ENCODE measurements around the gene SNX25. TPM values are rescaled to one million over a fixed set of nuclear protein-coding genes. Genes with fewer than 3 reads are reported as not detected.

Gene SNX25
- total RNA-seq, 1 experiment from 2014 or later = 8.4 TPM

- Histone ChIP-seq H3K4me1 (ENCODE audit: insufficient read depth, low read length) (no peaks in the 10 kb centered on the region), H3K9me3 (ENCODE audit: low read length) (no peaks in the 10 kb centered on the region), H3K79me2 (ENCODE audit: low read length) (0 out of 2 replicates have a peak, but pooled peaks cover 1% of the 10 kb centered on the region), H4K20me1 (ENCODE audit: low read length) (no peaks in the 10 kb centered on the region), H2AFZ (ENCODE audit: low read length) (no peak overlapping the region), H3F3A (ENCODE audit: low read length, unreplicated experiment) (no peaks in the 10 kb centered on the region), H3K9me2 (replicated peaks; ENCODE audit: low read length) (no peaks in the 10 kb centered on the region), H3K27ac (ENCODE audit: low read length) (no peak overlapping the region), H3K36me3 (ENCODE audit: low read depth, low read length) (no peaks in the 10 kb centered on the region), H3K9ac (ENCODE audit: low read length) (no peak overlapping the region), H3K4me2 (ENCODE audit: low read length) (no peak overlapping the region), H3K27me3 (ENCODE audit: low read length) (no peaks in the 10 kb centered on the region), H3K4me3 (ENCODE audit: low read length) (no peak overlapping the region)
- ATAC-seq (no peak), DNase-seq (no peak)
- TF ChIP-seq CTCF (conservative IDR thresholded peaks at IDR 0.05; ENCODE audit: low read depth, low read length) (no peak), EZH2 (IDR thresholded peaks at IDR 0.05; ENCODE audit: low read length, unreplicated experiment) (no peak), EZH2phosphoT487 (IDR thresholded peaks at IDR 0.05; ENCODE audit: borderline replicate concordance, low read length) (no peak)
- no TSS peak for BruUV-seq (replicated peaks)
- ChIA-PET POLR2A (ENCODE audit: unreplicated experiment) (no interaction called here), CTCF (no interaction called here)
- intact Hi-C loops (cut with micrococcal nuclease) = no loop called here
Measured at GRCh38 chr4:185222598-185222997, 13.2 kb downstream of the SNX25 start.

GRCh38 chr4:185224597-185224996 is 15.2 kb downstream of the SNX25 start:
- intact Hi-C loops (cut with micrococcal nuclease) = no loop called here
- ChIA-PET CTCF (no interaction called here), POLR2A (ENCODE audit: unreplicated experiment) (no interaction called here)
- H3K27me3 ChIP-seq (ENCODE audit: low read length) = no peaks in the 10 kb centered on the region
- DNase-seq = no peak
- no TSS peak for BruUV-seq (replicated peaks)
- TF ChIP-seq CTCF (conservative IDR thresholded peaks at IDR 0.05; ENCODE audit: low read depth, low read length) (no peak), EZH2phosphoT487 (IDR thresholded peaks at IDR 0.05; ENCODE audit: borderline replicate concordance, low read length) (no peak), EZH2 (IDR thresholded peaks at IDR 0.05; ENCODE audit: low read length, unreplicated experiment) (no peak)
- no peaks in the 10 kb centered on the region for H3K4me1 ChIP-seq (ENCODE audit: insufficient read depth, low read length)
- H3K9me3 ChIP-seq (ENCODE audit: low read length) = no peaks in the 10 kb centered on the region
- no peak overlapping the region for H3K27ac ChIP-seq (ENCODE audit: low read length)
- no peak overlapping the region for H3K9ac ChIP-seq (ENCODE audit: low read length)
- no peak overlapping the region for H3K4me3 ChIP-seq (ENCODE audit: low read length)
- H3K79me2 ChIP-seq (ENCODE audit: low read length) = no peaks in the 10 kb centered on the region
- no peaks in the 10 kb centered on the region for H3K9me2 ChIP-seq (replicated peaks; ENCODE audit: low read length)
- no peak for ATAC-seq
- no peaks in the 10 kb centered on the region for H3K36me3 ChIP-seq (ENCODE audit: low read depth, low read length)
- no peaks in the 10 kb centered on the region for H4K20me1 ChIP-seq (ENCODE audit: low read length)
- no peaks in the 10 kb centered on the region for H3F3A ChIP-seq (ENCODE audit: low read length, unreplicated experiment)
- H2AFZ ChIP-seq (ENCODE audit: low read length) = no peak overlapping the region
- H3K4me2 ChIP-seq (ENCODE audit: low read length) = no peak overlapping the region

- H3K79me2 ChIP-seq (ENCODE audit: low read length) = no peaks in the 10 kb centered on the region
Measured at GRCh38 chr4:185225940-185226339, 16.5 kb downstream of the SNX25 start.

More at GRCh38 chr4:185225940-185226339, 16.5 kb downstream of the SNX25 start:
- no peak for DNase-seq
- no peak overlapping the region for H3K9ac ChIP-seq (ENCODE audit: low read length)
- TF ChIP-seq EZH2 (IDR thresholded peaks at IDR 0.05; ENCODE audit: low read length, unreplicated experiment) = no peak
- no peak for TF ChIP-seq CTCF (conservative IDR thresholded peaks at IDR 0.05; ENCODE audit: low read depth, low read length)
- TF ChIP-seq EZH2phosphoT487 (IDR thresholded peaks at IDR 0.05; ENCODE audit: borderline replicate concordance, low read length) = no peak
- no peak overlapping the region for H3K4me3 ChIP-seq (ENCODE audit: low read length)
- no peaks in the 10 kb centered on the region for H3K9me2 ChIP-seq (replicated peaks; ENCODE audit: low read length)
- no peaks in the 10 kb centered on the region for H3K4me1 ChIP-seq (ENCODE audit: insufficient read depth, low read length)
- no peak overlapping the region for H2AFZ ChIP-seq (ENCODE audit: low read length)
- intact Hi-C loops (cut with micrococcal nuclease) = no loop called here
- CTCF ChIA-PET = no interaction called here
- no peak for ATAC-seq
- H3K36me3 ChIP-seq (ENCODE audit: low read depth, low read length) = no peaks in the 10 kb centered on the region
- no peaks in the 10 kb centered on the region for H4K20me1 ChIP-seq (ENCODE audit: low read length)
- no peaks in the 10 kb centered on the region for H3K27me3 ChIP-seq (ENCODE audit: low read length)
- H3K4me2 ChIP-seq (ENCODE audit: low read length) = no peak overlapping the region
- H3K27ac ChIP-seq (ENCODE audit: low read length) = no peak overlapping the region
- H3K9me3 ChIP-seq (ENCODE audit: low read length) = no peaks in the 10 kb centered on the region
- POLR2A ChIA-PET (ENCODE audit: unreplicated experiment) = no interaction called here
- BruUV-seq (replicated peaks) = no TSS peak
- no peaks in the 10 kb centered on the region for H3F3A ChIP-seq (ENCODE audit: low read length, unreplicated experiment)

All from PC-3 (cell line).